GM18507 (cell line): Measurements from ENCODE around the gene GNRH2.

Experiments used
- DNase-seq: peaks from one replicate; pipeline ENCODE4 v3.0.0; 2011; ENCODE audit warnings: low read depth; ENCODE audit not compliant: insufficient read length; ENCODE audit errors: extremely low spot score
- FAIRE-seq: peaks from 2 replicates; lab custom pipeline; 2011; peaks lifted over from hg19 to GRCh38; lab: Jason Lieb, UNC

GNRH2 gene

GRCh38 chr20:3094848-3095629 is 51.6 kb downstream of the GNRH2 start:
- no peak for FAIRE-seq
- DNase-seq: no peak
